ENCODE results near the gene SMIM8.

- TF ChIP-seq CTCF (IDR thresholded peaks at IDR 0.05) (no peak), POLR2A (IDR thresholded peaks at IDR 0.05) (no peak)
These were observed 62.1 kb downstream of the SMIM8 start for GRCh38 chr6:87384449-87384848.
